Measurements from ENCODE around the gene KLRF1.

- TF ChIP-seq CTCF (IDR thresholded peaks at IDR 0.05) = no peak
- no peak for TF ChIP-seq POLR2AphosphoS5 (IDR thresholded peaks at IDR 0.05)
- TF ChIP-seq POLR2A (IDR thresholded peaks at IDR 0.05) = no peak
Measured at GRCh38 chr12:9868951-9869306, 41.6 kb downstream of the KLRF1 start.

Measured in gastroesophageal sphincter (tissue), 3 donors.